Measurements from ENCODE around the gene CFAP299. TPM values are rescaled to one million over a fixed set of nuclear protein-coding genes. Genes with fewer than 3 reads are reported as not detected.

CFAP299 gene
- total RNA-seq, 1 experiment from 2014 or later, result not detected

DNA sequence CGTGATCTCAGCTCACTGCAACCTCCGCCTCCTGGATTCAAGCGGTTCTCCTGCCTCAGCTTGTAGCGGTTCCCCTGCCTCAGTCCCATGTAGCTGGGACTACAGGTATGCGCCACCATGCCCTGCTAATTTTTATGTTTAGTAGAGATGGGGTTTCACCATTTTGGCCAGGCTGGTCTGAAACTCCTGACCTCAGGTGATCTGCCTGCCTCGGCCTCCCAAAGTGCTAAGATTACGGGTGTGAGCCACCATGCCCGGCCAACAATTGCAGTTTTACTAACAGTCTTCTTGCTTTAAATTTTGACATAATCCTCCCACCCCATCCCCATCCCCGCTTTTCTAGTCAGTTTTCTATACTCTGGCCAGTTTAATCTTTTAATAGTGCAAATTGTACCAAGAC is 112.0 kb downstream of the CFAP299 start:
- intact Hi-C loops (cut with micrococcal nuclease; ENCODE audit: unreplicated experiment), result no loop called here
- no peaks in the 10 kb centered on the region for H3K36me3 ChIP-seq (ENCODE audit: insufficient read depth, low read length, poor library complexity, severe bottlenecking)
- H3K27ac ChIP-seq (ENCODE audit: low read depth, low read length, poor library complexity, severe bottlenecking), result no peak overlapping the region
- no peak for DNase-seq (ENCODE audit: low spot score)
- ChIA-PET POLR2A (ENCODE audit: low non-redundant PET) (no interaction called here), CTCF (no interaction called here)
- TF ChIP-seq CTCF (conservative IDR thresholded peaks at IDR 0.05; ENCODE audit: low read depth, low read length), result no peak
- no peak for TF ChIP-seq EZH2 (IDR thresholded peaks at IDR 0.05; ENCODE audit: borderline replicate concordance, low read depth, low read length, poor library complexity, severe bottlenecking)
- H3K4me3 ChIP-seq (ENCODE audit: low read depth, low read length, poor library complexity, severe bottlenecking), result no peak overlapping the region
- H3K27me3 ChIP-seq (replicated peaks; ENCODE audit: insufficient read depth, low read depth, low read length, poor library complexity), result no peaks in the 10 kb centered on the region
- H3K9me3 ChIP-seq (ENCODE audit: low read depth, low read length, poor library complexity, severe bottlenecking), result no peaks in the 10 kb centered on the region
- BruUV-seq (replicated peaks), result no TSS peak
- no peaks in the 10 kb centered on the region for H3K4me1 ChIP-seq (ENCODE audit: insufficient read depth, low read length, poor library complexity, severe bottlenecking)

DNA sequence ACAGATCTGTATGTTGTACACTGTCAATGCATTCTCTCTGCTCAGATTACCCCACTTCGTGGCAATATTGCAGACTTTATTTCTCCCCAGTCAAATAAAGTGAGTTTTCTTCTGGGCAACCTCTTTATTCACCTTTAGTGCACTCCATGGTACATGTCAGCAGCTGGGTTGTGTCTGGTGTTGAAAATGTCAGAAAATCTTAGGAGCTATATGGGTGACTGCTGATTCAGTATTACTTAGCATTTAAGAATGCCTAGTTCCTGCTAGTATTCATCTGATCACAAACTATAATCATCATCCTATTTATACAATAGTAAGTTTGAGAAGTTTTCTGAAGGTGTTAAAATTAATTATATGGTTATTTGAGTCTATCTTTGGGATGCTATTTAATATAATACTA is 112.5 kb downstream of the CFAP299 start:
- intact Hi-C loops (cut with micrococcal nuclease; ENCODE audit: unreplicated experiment), result no loop called here
- Histone ChIP-seq H3K9me3 (ENCODE audit: low read depth, low read length, poor library complexity, severe bottlenecking) (no peaks in the 10 kb centered on the region), H3K36me3 (ENCODE audit: insufficient read depth, low read length, poor library complexity, severe bottlenecking) (no peaks in the 10 kb centered on the region), H3K4me3 (ENCODE audit: low read depth, low read length, poor library complexity, severe bottlenecking) (no peak overlapping the region), H3K27ac (ENCODE audit: low read depth, low read length, poor library complexity, severe bottlenecking) (no peak overlapping the region), H3K4me1 (ENCODE audit: insufficient read depth, low read length, poor library complexity, severe bottlenecking) (no peaks in the 10 kb centered on the region), H3K27me3 (replicated peaks; ENCODE audit: insufficient read depth, low read depth, low read length, poor library complexity) (no peaks in the 10 kb centered on the region)
- no TSS peak for BruUV-seq (replicated peaks)
- CTCF ChIA-PET, result no interaction called here
- POLR2A ChIA-PET (ENCODE audit: low non-redundant PET), result no interaction called here
- TF ChIP-seq CTCF (conservative IDR thresholded peaks at IDR 0.05; ENCODE audit: low read depth, low read length) (no peak), EZH2 (IDR thresholded peaks at IDR 0.05; ENCODE audit: borderline replicate concordance, low read depth, low read length, poor library complexity, severe bottlenecking) (no peak)
- no peak for DNase-seq (ENCODE audit: low spot score)

- Histone ChIP-seq H3K27ac (ENCODE audit: low read depth, low read length, poor library complexity, severe bottlenecking) (no peak overlapping the region), H3K9me3 (ENCODE audit: low read depth, low read length, poor library complexity, severe bottlenecking) (no peaks in the 10 kb centered on the region), H3K4me3 (ENCODE audit: low read depth, low read length, poor library complexity, severe bottlenecking) (no peak overlapping the region), H3K4me1 (ENCODE audit: insufficient read depth, low read length, poor library complexity, severe bottlenecking) (no peaks in the 10 kb centered on the region), H3K36me3 (ENCODE audit: insufficient read depth, low read length, poor library complexity, severe bottlenecking) (no peaks in the 10 kb centered on the region), H3K27me3 (replicated peaks; ENCODE audit: insufficient read depth, low read depth, low read length, poor library complexity) (no peaks in the 10 kb centered on the region)
- intact Hi-C loops (cut with micrococcal nuclease; ENCODE audit: unreplicated experiment), result no loop called here
- no TSS peak for BruUV-seq (replicated peaks)
- ChIA-PET CTCF (no interaction called here), POLR2A (ENCODE audit: low non-redundant PET) (no interaction called here)
- no peak for TF ChIP-seq CTCF (conservative IDR thresholded peaks at IDR 0.05; ENCODE audit: low read depth, low read length)
- no peak for TF ChIP-seq EZH2 (IDR thresholded peaks at IDR 0.05; ENCODE audit: borderline replicate concordance, low read depth, low read length, poor library complexity, severe bottlenecking)
- no peak for DNase-seq (ENCODE audit: low spot score)
These were observed 116.5 kb downstream of the CFAP299 start for GRCh38 chr4:80452055-80452454.
